PFSK-1 (cell line): ENCODE measurements around the gene MYCBPAP.

Source experiments
- FOXP2 ChIP-seq: optimal IDR thresholded peaks from 2 replicates; pipeline ENCODE3; 2011; ENCODE audit warnings: borderline replicate concordance, control low read depth, inconsistent platforms; ENCODE audit not compliant: insufficient read depth; ENCODE audit errors: extremely low read length, extremely low read depth
- POLR2AphosphoS5 ChIP-seq: IDR thresholded peaks from 2 replicates; pipeline ENCODE4 v1.6.1; 2012; ENCODE audit warnings: low read depth, mild to moderate bottlenecking, control low read depth, low read length, moderate library complexity
- SIN3A ChIP-seq: IDR thresholded peaks from 2 replicates; pipeline ENCODE4 v1.6.1; 2012; ENCODE audit warnings: mild to moderate bottlenecking, low read length, moderate library complexity, borderline replicate concordance; ENCODE audit not compliant: insufficient read depth
- TAF1 ChIP-seq: IDR thresholded peaks from 2 replicates; pipeline ENCODE4 v1.6.1; 2012; ENCODE audit warnings: low read length, control low read depth, borderline replicate concordance; ENCODE audit not compliant: insufficient read depth
- TF ChIP-seq, protein P1 (sequence below), 2 experiments: IDR thresholded peaks; 2 replicates each; pipeline versions ENCODE4 v1.6.1 to v1.8.0; 2011 to 2012; ENCODE audit warnings: low read depth in 2 of 2, low read length in 2 of 2, control low read depth in 1 of 2, inconsistent platforms in 1 of 2, mild to moderate bottlenecking in 1 of 2, moderate library complexity in 1 of 2; ENCODE audit not compliant: insufficient read depth in 1 of 2

MYCBPAP gene

DNA sequence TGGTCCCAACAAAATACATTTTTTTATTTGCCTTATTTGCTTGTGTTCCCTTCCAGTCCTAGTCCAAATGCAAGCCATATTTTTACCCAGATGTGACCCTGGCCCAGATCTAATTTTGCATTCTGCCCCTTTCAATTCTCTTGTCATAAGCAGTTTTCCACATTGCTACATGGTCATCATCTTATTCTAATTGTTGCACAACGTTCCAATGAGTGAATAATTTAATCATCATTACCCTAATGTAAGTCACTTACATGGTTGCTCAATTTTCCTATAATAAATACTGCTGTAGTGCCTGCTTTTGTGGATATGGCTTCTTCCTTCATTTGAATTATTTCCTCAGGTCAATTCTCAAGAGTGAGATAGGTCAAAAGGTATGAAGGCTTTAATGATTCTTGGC, 16.7 kb upstream of the MYCBPAP start:
- TF ChIP-seq POLR2AphosphoS5: no peak
- no peak for TF ChIP-seq TAF1
- TF ChIP-seq SIN3A: no peak

DNA sequence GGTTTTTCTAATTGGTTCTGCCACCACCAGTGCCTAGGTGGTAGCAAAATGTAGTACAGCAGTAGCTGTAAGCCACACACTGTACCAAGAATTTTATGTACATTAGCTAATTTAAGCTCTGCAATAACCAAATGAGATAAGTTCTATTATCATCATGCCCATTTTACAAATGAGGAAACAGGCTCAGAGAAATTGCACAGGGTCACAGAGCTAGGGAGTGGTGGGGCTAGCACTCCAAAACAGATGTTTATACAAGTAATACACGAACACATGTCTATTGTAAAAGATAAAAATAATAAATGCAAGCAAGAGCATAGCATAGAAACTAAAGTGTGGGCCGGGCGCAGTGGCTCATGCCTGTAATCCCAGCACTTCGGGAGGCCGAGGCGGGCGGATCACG, 16.0 kb upstream of the MYCBPAP start:
- TF ChIP-seq TAF1: no peak

DNA sequence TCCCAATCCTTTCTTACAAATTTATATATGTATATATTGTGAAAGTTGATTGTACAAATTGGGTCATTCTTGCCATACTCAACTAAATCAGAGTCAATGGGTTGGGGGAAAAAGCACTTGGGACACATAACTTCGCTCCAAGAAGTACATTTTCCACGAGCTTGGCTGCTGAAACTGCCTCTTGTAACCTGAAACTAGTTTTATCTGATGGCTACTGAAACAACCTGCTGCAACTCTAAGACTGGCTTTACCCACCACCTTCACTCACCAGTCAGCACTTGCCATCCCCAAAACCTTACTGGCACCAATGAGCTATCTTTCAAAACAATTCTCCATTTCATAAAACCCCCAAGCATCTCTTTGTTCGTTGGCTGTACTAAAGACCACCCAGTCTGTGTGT, 14.5 kb upstream of the MYCBPAP start:
- TF ChIP-seq TAF1: no peak
- TF ChIP-seq POLR2AphosphoS5: no peak
- TF ChIP-seq, protein P1, sequence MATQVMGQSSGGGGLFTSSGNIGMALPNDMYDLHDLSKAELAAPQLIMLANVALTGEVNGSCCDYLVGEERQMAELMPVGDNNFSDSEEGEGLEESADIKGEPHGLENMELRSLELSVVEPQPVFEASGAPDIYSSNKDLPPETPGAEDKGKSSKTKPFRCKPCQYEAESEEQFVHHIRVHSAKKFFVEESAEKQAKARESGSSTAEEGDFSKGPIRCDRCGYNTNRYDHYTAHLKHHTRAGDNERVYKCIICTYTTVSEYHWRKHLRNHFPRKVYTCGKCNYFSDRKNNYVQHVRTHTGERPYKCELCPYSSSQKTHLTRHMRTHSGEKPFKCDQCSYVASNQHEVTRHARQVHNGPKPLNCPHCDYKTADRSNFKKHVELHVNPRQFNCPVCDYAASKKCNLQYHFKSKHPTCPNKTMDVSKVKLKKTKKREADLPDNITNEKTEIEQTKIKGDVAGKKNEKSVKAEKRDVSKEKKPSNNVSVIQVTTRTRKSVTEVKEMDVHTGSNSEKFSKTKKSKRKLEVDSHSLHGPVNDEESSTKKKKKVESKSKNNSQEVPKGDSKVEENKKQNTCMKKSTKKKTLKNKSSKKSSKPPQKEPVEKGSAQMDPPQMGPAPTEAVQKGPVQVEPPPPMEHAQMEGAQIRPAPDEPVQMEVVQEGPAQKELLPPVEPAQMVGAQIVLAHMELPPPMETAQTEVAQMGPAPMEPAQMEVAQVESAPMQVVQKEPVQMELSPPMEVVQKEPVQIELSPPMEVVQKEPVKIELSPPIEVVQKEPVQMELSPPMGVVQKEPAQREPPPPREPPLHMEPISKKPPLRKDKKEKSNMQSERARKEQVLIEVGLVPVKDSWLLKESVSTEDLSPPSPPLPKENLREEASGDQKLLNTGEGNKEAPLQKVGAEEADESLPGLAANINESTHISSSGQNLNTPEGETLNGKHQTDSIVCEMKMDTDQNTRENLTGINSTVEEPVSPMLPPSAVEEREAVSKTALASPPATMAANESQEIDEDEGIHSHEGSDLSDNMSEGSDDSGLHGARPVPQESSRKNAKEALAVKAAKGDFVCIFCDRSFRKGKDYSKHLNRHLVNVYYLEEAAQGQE (IDR thresholded peaks at IDR 0.05; ENCODE audit: insufficient read depth in 1 of 2, low read depth in 2 of 2, low read length in 2 of 2): no peak
- no peak for TF ChIP-seq FOXP2
- no peak for TF ChIP-seq SIN3A

DNA sequence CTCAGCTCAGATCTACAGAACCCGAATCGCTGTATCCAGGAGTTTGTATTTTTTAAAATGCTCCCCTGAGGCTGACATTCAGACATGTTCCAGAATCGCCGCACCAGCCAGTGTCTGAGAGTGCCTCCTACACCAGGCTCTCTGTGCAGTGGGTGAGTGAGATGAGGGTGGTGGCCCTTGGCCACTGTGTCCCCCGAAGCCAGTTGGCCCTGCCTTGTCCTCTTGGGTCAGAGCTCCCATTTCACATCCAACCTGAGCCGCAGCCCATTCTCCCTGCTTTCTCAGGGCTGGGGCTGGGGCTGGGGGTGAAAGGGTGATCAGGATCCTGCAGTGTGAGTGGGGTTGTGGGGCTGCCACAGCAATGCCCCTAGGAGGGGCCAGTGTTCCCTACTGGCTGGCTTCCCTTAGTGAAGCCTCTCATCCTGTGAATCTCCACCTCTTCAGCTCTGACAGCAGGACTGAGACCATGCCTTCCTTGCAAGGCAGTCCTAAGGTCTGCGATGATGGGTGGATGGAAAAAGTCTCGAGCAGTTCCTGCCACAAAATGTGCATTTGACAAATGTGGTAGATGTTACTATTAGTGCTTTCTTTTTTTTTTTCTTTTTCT, 12.9 kb upstream of the MYCBPAP start:
- TF ChIP-seq POLR2AphosphoS5 (no peak), TAF1 (no peak)
- TF ChIP-seq, protein P1 (IDR thresholded peaks at IDR 0.05; ENCODE audit: insufficient read depth in 1 of 2, low read depth in 2 of 2, low read length in 2 of 2): no peak

- TF ChIP-seq SIN3A (no peak), POLR2AphosphoS5 (no peak), FOXP2 (no peak), TAF1 (no peak)
- TF ChIP-seq, protein P1 (IDR thresholded peaks at IDR 0.05; ENCODE audit: insufficient read depth in 1 of 2, low read depth in 2 of 2, low read length in 2 of 2): no peak
Measured at GRCh38 chr17:50495918-50496317, 12.3 kb upstream of the MYCBPAP start.

DNA sequence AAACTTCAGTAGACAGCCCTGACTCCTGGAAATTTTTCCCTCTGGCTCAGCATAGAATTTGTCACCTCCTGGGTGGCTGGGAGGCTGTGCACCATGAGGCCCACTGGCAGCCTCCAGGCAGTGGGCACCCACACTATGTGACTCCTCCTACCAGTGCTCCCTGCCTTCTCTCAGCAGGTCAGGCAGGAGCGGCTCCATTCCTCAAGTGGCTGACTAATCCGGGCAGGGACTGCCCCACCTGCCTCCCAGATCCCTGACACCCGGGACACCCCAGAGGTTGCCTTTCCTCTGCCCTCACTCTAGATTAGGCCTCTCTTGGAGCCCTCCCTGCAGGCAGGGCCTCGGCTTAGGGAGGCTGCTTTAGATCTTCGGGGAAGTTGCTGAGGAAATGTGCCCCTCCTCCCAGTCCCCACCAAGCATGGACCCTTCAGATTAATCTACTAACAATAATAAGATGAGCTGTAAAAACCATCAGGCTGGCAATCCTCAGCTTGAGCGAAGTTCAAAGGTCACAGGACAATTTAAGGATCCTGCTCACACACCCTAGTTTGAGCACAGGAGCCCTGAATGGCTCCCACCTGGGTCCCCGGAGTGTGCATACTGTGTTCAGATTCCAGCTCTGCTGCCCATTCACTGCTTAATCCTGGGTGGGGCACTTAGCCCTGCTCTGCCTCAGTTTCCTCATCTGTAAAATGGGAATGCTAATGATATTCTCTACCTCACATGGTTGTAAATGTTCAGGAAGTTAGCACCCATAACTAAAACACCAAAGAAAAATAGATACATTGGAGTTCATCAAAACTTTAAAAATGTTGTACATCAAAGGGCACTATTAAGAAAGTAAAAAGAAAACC, 10.0 kb upstream of the MYCBPAP start:
- TF ChIP-seq POLR2AphosphoS5 (no peak), TAF1 (no peak), FOXP2 (no peak), SIN3A (no peak)
- TF ChIP-seq, protein P1 (IDR thresholded peaks at IDR 0.05; ENCODE audit: insufficient read depth in 1 of 2, low read depth in 2 of 2, low read length in 2 of 2): no peak
